Hepatocyte (in vitro differentiated cells): Measurements from ENCODE around the gene MARCO. TPM values are rescaled to one million over a fixed set of nuclear protein-coding genes. Genes with fewer than 3 reads are reported as not detected.

Source experiments
- DNase-seq: peaks from one replicate; pipeline ENCODE4 v3.0.0-alpha.2; 2016; ENCODE audit warnings: low spot score
- H2AFZ ChIP-seq: fragments of 200-600 bp; sonication (generic); 2 replicates; pipeline ENCODE4 v1.6.0; 2016; ENCODE audit warnings: antibody characterized with exemption, mild to moderate bottlenecking
- H3K27ac ChIP-seq: fragments of 200-600 bp; sonication (generic); 2 replicates; pipeline ENCODE4 v1.5.1; 2016; ENCODE audit warnings: mild to moderate bottlenecking
- H3K27me3 ChIP-seq: fragments of 200-600 bp; sonication (generic); 2 replicates; pipeline ENCODE4 v1.6.1; 2016
- H3K36me3 ChIP-seq: fragments of 200-600 bp; sonication (generic); replicated peaks from 2 replicates; pipeline ENCODE4 v1.5.1; 2016; ENCODE audit warnings: low read depth; ENCODE audit not compliant: insufficient read depth
- H3K4me1 ChIP-seq: fragments of 200-600 bp; sonication (generic); 2 replicates; pipeline ENCODE4 v1.5.1; 2016; ENCODE audit warnings: mild to moderate bottlenecking, moderate library complexity; ENCODE audit not compliant: insufficient read depth
- H3K4me2 ChIP-seq: fragments of 200-600 bp; sonication (generic); 2 replicates; pipeline ENCODE4 v1.6.0; 2016
- H3K4me3 ChIP-seq: fragments of 200-600 bp; sonication (generic); 2 replicates; pipeline ENCODE4 v1.5.1; 2016; ENCODE audit warnings: mild to moderate bottlenecking
- H3K79me2 ChIP-seq: fragments of 200-600 bp; sonication (generic); 2 replicates; pipeline ENCODE4 v1.6.0; 2017; ENCODE audit warnings: mild to moderate bottlenecking
- H3K9me2 ChIP-seq: fragments of 200-600 bp; sonication (generic); replicated peaks from 2 replicates; pipeline ENCODE4 v1.6.0; 2017; ENCODE audit warnings: mild to moderate bottlenecking; ENCODE audit not compliant: insufficient read depth
- H3K9me3 ChIP-seq: fragments of 200-600 bp; sonication (generic); 2 replicates; pipeline ENCODE4 v1.5.1; 2016; ENCODE audit warnings: low read depth, mild to moderate bottlenecking
- H4K20me1 ChIP-seq: fragments of 200-600 bp; sonication (generic); 2 replicates; pipeline ENCODE4 v1.6.0; 2016; ENCODE audit warnings: mild to moderate bottlenecking; ENCODE audit not compliant: insufficient read depth, poor library complexity, severe bottlenecking
- EZH2 ChIP-seq: fragments of 200-600 bp; sonication (generic); IDR thresholded peaks from 2 replicates; pipeline ENCODE4 v1.6.1; 2016; ENCODE audit warnings: antibody characterized with exemption, mild to moderate bottlenecking, borderline replicate concordance
- EZH2phosphoT487 ChIP-seq: fragments of 200-600 bp; sonication (generic); IDR thresholded peaks from one replicate; pipeline ENCODE4 v1.6.1; 2018; ENCODE audit warnings: antibody characterized with exemption, mild to moderate bottlenecking, low read depth, moderate library complexity; ENCODE audit not compliant: unreplicated experiment, severe bottlenecking
- WGBS: methylation state at CpG from one replicate; pipeline ENCODE4 v1.1.6; 2016; ENCODE audit warnings: low lambda C conversion rate; ENCODE audit errors: missing lambda C conversion rate; 5-methylcytosine and 5-hydroxymethylcytosine counted together
- polyA plus RNA-seq: library from polyadenylated mRNA; unstranded; fragments of >200 nt; fragmentation: Nextera tagmentation; extraction: Ambion mirVana; gene quantifications from 2 replicates; pipeline ENCODE4 v1.2.1, GENCODE V29; 2016
- total RNA-seq: library from RNA; depleted of rRNA; stranded (reverse); fragments of >200 nt; gene quantifications from 2 replicates; pipeline ENCODE4 v1.2.3, GENCODE V29; 2014
- TF ChIP-seq, protein P1 (sequence below): fragments of 200-600 bp; sonication (generic); IDR thresholded peaks from 2 replicates; pipeline ENCODE4 v1.5.1; 2016; ENCODE audit warnings: antibody characterized with exemption, mild to moderate bottlenecking; ENCODE audit not compliant: poor library complexity

The MARCO gene
- total and polyA plus RNA-seq, 2 experiments from 2014 or later: 0.10 TPM; not detected in 1

DNA sequence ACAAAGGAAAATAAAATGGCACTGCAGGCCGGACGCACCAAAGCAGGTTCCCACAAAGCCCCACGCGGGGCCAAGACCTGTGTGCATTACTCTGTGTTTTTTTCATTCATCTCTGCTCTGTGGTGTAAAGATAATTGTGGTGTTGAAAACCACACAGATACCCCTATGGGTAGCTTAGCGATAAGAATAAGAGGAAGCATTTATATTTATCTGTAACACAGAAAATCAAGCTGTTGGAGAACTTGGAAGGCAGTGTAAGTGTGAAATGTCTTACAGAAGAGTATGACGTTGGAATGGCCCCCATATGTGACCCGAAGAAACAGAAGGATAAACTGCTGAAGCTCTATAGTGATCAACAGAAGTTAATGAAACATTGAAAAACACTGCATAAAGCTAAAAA is 20.3 kb upstream of the MARCO start:
- Histone ChIP-seq H2AFZ (no peak overlapping the region), H3K4me2 (no peak overlapping the region), H3K79me2 (no peaks in the 10 kb centered on the region), H3K27me3 (no peaks in the 10 kb centered on the region), H3K9me2 (no peaks in the 10 kb centered on the region), H4K20me1 (no peaks in the 10 kb centered on the region), H3K4me1 (no peaks in the 10 kb centered on the region), H3K27ac (no peak overlapping the region), H3K9me3 (no peaks in the 10 kb centered on the region), H3K4me3 (no peak overlapping the region), H3K36me3 (no peaks in the 10 kb centered on the region)
- DNase-seq: no peak
- WGBS: 91% methylated on average over 7 of the region's 7 CpGs
- TF ChIP-seq EZH2 (no peak), EZH2phosphoT487 (no peak)
- TF ChIP-seq, protein P1, sequence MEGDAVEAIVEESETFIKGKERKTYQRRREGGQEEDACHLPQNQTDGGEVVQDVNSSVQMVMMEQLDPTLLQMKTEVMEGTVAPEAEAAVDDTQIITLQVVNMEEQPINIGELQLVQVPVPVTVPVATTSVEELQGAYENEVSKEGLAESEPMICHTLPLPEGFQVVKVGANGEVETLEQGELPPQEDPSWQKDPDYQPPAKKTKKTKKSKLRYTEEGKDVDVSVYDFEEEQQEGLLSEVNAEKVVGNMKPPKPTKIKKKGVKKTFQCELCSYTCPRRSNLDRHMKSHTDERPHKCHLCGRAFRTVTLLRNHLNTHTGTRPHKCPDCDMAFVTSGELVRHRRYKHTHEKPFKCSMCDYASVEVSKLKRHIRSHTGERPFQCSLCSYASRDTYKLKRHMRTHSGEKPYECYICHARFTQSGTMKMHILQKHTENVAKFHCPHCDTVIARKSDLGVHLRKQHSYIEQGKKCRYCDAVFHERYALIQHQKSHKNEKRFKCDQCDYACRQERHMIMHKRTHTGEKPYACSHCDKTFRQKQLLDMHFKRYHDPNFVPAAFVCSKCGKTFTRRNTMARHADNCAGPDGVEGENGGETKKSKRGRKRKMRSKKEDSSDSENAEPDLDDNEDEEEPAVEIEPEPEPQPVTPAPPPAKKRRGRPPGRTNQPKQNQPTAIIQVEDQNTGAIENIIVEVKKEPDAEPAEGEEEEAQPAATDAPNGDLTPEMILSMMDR: no peak

DNA sequence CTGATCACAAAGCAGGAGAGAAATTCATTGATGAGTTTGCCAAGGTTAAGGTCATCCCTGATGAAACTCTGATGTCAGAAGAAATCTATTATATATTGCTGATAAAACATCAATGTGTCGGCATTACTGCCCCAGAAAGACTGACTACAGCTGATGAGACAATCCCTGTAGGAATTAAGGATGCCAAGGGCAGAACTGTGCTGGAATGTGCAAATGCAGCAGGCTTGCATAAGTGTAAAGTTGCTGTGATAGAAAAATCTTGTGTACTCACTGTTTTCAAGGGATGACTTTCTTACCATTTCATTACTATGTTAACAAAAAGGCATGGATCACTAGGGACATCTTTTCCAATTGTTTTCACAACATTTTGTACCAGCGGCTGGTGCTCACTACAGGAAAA is 19.7 kb upstream of the MARCO start:
- Histone ChIP-seq H4K20me1 (no peaks in the 10 kb centered on the region), H3K27ac (no peak overlapping the region), H2AFZ (no peak overlapping the region), H3K36me3 (no peaks in the 10 kb centered on the region), H3K9me2 (no peaks in the 10 kb centered on the region), H3K4me3 (no peak overlapping the region), H3K79me2 (no peaks in the 10 kb centered on the region), H3K9me3 (no peaks in the 10 kb centered on the region), H3K27me3 (no peaks in the 10 kb centered on the region), H3K4me1 (no peaks in the 10 kb centered on the region), H3K4me2 (no peak overlapping the region)
- DNase-seq: no peak
- WGBS: 80% methylated on average over 2 of the region's 2 CpGs
- TF ChIP-seq, protein P1: no peak

DNA sequence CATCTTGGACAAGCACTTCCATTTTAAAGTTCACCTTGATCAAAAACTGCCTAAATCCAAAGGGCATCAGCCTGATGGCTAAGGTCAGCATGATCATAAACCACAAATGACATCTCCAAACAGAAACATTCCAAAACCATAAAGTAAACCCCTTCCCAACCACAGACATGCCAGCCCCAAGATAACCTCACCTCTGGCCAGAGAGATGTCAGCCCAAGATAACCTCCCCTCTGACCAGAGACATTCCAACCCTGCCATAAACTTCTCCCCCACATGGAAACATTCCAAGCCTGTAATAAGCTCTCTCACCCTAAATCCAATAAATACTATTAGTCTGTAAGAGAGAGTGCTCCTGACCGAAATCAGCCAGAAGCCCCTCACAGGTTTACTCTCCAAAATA is 18.6 kb upstream of the MARCO start:
- WGBS: 46% methylated on average over 1 of the region's 1 CpG
- no peak for TF ChIP-seq EZH2
- TF ChIP-seq EZH2phosphoT487: no peak
- TF ChIP-seq, protein P1: no peak

DNA sequence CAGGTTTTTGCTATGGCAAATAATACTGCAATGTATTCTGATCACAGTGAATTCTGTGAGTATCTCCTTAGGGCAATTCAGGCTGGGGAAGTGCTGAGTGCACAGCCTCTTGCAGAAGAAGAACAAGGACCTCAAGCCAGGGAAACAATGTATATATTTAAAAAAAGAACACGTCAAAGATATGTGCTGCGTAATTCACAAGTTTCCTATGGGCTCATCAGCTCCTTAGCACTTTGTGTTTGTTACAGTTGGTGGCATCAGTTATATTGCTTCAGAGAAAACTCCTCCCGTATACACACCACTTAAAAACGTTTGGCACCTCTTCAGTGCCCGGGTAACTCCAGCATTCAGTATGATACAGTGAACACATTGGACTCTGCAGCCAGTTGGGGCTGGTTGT is 16.5 kb upstream of the MARCO start:
- H3K4me1 ChIP-seq: no peaks in the 10 kb centered on the region
- H3K36me3 ChIP-seq: no peaks in the 10 kb centered on the region
- no peaks in the 10 kb centered on the region for H3K79me2 ChIP-seq
- H3K9me3 ChIP-seq: no peaks in the 10 kb centered on the region
- no peaks in the 10 kb centered on the region for H3K9me2 ChIP-seq
- no peak overlapping the region for H3K4me2 ChIP-seq
- no peak overlapping the region for H2AFZ ChIP-seq
- H3K27me3 ChIP-seq: no peaks in the 10 kb centered on the region
- H4K20me1 ChIP-seq: no peaks in the 10 kb centered on the region
- H3K4me3 ChIP-seq: no peak overlapping the region
- TF ChIP-seq EZH2phosphoT487 (no peak), EZH2 (no peak)
- TF ChIP-seq, protein P1: no peak
- H3K27ac ChIP-seq: no peak overlapping the region
- DNase-seq: no peak
- WGBS: 82% methylated on average over 5 of the region's 5 CpGs

More for the DNA sequence above, 18.6 kb upstream of the MARCO start:
- Histone ChIP-seq H3K27ac (no peak overlapping the region), H3K79me2 (no peaks in the 10 kb centered on the region), H3K27me3 (no peaks in the 10 kb centered on the region), H3K4me3 (no peak overlapping the region), H3K9me2 (no peaks in the 10 kb centered on the region), H3K36me3 (no peaks in the 10 kb centered on the region), H3K9me3 (no peaks in the 10 kb centered on the region), H4K20me1 (no peaks in the 10 kb centered on the region), H3K4me2 (no peak overlapping the region), H2AFZ (no peak overlapping the region), H3K4me1 (no peaks in the 10 kb centered on the region)
- no peak for DNase-seq
